Type B pancreatic cell (in vitro differentiated cells): Measurements from ENCODE around the gene PKIB. TPM values are rescaled to one million over a fixed set of nuclear protein-coding genes. Genes with fewer than 3 reads are reported as not detected.

ENCODE experiments used
- DNase-seq: peaks from one replicate; pipeline ENCODE4 v3.0.0; 2021; ENCODE audit warnings: mixed read lengths; ENCODE audit not compliant: unreplicated experiment; ENCODE audit errors: extremely low spot score
- H3K27ac Mint-ChIP-seq: 2 replicates; pipeline ENCODE4 v1.8.0; 2021; ENCODE audit warnings: mild to moderate bottlenecking, mixed read lengths
- H3K27me3 Mint-ChIP-seq: 2 replicates; pipeline ENCODE4 v1.8.0; 2021; ENCODE audit warnings: mixed read lengths
- H3K36me3 Mint-ChIP-seq: 2 replicates; pipeline ENCODE4 v1.8.0; 2021; ENCODE audit warnings: mixed read lengths
- H3K4me1 Mint-ChIP-seq: one replicate; pipeline ENCODE4 v1.8.0; 2021; ENCODE audit warnings: mixed read lengths; ENCODE audit not compliant: unreplicated experiment
- H3K4me3 Mint-ChIP-seq: 2 replicates; pipeline ENCODE4 v1.8.0; 2021; ENCODE audit warnings: mild to moderate bottlenecking, mixed read lengths
- H3K9me3 Mint-ChIP-seq: 2 replicates; pipeline ENCODE4 v1.8.0; 2021; ENCODE audit warnings: mixed read lengths
- total RNA-seq: library from RNA; stranded (reverse); gene quantifications from 2 replicates; pipeline ENCODE4 v1.2.1, GENCODE V29; 2021; ENCODE audit warnings: low replicate concordance
- TF ChIP-seq, protein P1 (sequence below): fragments of 200-600 bp; sonication (generic); conservative IDR thresholded peaks from 2 replicates; pipeline ENCODE4 v1.5.0; 2021; ENCODE audit warnings: antibody characterized with exemption, mild to moderate bottlenecking

PKIB gene
- total RNA-seq, 1 donor from 2014 or later: 31.7 TPM

DNA sequence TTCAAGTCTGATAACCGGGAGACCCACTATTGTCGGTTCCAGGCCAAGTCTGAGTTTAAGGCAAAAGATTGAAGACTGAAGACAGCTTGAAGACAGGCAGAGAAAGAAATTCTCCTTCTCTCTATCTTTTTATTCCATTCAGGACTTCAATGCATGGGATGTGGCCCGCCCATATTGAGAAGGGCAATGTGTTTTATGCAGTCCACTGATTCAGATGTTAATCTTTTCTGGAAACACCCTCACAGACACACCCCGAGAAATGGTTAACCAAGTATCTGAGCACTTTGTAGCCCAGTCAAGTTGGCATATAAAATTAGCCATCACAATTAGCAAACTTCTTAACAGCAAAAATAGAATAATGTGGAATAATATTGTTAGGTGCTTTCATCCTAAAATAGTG lies 93.9 kb downstream of the PKIB start:
- no peaks in the 10 kb centered on the region for H3K27me3 Mint-ChIP-seq
- TF ChIP-seq, protein P1, sequence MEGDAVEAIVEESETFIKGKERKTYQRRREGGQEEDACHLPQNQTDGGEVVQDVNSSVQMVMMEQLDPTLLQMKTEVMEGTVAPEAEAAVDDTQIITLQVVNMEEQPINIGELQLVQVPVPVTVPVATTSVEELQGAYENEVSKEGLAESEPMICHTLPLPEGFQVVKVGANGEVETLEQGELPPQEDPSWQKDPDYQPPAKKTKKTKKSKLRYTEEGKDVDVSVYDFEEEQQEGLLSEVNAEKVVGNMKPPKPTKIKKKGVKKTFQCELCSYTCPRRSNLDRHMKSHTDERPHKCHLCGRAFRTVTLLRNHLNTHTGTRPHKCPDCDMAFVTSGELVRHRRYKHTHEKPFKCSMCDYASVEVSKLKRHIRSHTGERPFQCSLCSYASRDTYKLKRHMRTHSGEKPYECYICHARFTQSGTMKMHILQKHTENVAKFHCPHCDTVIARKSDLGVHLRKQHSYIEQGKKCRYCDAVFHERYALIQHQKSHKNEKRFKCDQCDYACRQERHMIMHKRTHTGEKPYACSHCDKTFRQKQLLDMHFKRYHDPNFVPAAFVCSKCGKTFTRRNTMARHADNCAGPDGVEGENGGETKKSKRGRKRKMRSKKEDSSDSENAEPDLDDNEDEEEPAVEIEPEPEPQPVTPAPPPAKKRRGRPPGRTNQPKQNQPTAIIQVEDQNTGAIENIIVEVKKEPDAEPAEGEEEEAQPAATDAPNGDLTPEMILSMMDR: no peak
- H3K36me3 Mint-ChIP-seq: no peaks in the 10 kb centered on the region
- H3K4me3 Mint-ChIP-seq: no peak overlapping the region
- H3K9me3 Mint-ChIP-seq: no peaks in the 10 kb centered on the region
- no peak for DNase-seq
- H3K27ac Mint-ChIP-seq: no peak overlapping the region
- H3K4me1 Mint-ChIP-seq: no peaks in the 10 kb centered on the region

DNA sequence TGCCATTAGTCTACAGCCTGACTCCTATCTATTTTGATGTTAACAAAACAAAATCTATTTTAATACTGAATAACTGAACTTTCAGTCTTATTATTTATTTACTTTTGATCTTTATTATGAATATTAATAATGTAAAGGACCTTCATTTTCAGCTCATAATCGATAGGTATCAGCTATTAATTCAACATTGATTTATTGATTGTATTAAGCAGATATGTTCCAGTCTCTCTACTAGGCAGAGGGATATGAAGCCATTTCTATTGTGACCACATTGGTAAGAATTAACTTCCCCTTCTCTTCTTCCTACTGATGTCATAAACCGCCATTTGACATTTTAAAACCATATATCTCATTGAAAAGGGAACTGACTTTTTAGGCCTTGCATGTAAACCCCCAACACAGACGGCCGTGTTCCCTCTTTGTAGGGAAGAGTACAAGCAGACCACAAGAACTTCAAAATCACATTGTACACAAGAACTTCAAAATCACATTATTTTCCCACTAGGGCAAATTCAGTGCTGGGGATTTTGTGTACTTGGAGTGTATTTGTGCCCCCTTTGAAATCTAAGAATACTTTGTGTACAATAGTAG lies 99.8 kb downstream of the PKIB start:
- no peak for DNase-seq
- H3K4me3 Mint-ChIP-seq: no peak overlapping the region
- no peaks in the 10 kb centered on the region for H3K27me3 Mint-ChIP-seq
- TF ChIP-seq, protein P1: no peak
- no peaks in the 10 kb centered on the region for H3K36me3 Mint-ChIP-seq
- no peak overlapping the region for H3K27ac Mint-ChIP-seq
- no peaks in the 10 kb centered on the region for H3K9me3 Mint-ChIP-seq
- H3K4me1 Mint-ChIP-seq: peaks cover 11% of the 10 kb centered on the region

DNA sequence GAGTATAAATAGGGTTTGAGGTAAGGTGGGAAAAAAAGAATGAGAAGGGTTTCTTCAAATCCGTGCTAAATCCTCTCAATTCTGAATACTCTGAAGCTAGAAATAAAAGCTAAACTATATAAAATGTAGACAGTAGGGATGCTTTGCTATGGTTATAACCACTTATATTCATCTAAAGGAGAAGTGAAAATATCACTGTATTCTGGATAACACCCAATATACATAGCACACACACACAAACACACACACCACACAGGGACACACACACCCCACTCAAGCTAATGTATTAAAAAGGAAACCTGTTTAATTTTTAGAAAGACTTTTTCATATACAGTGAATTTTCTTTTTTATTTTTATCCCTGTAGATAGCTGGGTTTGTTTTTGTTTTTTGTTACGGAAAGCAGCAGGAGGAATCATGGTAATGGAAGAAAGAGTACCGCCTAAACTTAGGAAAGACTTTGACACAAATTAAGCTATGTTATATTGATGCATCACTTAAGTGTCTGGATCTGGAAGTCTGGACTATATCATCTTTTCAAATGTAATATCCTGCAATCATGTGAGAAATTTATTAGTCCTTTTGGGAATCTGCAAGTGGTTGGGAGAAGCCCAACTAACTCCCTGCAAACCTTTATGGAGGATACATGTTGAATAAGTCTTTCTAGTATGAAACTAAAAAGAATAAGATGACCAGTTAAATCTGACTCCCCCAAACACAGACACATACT lies 100.9 kb downstream of the PKIB start:
- Mint-ChIP-seq H3K4me1 (peaks cover 11% of the 10 kb centered on the region), H3K36me3 (no peaks in the 10 kb centered on the region), H3K27ac (no peak overlapping the region), H3K9me3 (no peaks in the 10 kb centered on the region), H3K27me3 (no peaks in the 10 kb centered on the region), H3K4me3 (no peak overlapping the region)
- no peak for DNase-seq
- TF ChIP-seq, protein P1: no peak

DNA sequence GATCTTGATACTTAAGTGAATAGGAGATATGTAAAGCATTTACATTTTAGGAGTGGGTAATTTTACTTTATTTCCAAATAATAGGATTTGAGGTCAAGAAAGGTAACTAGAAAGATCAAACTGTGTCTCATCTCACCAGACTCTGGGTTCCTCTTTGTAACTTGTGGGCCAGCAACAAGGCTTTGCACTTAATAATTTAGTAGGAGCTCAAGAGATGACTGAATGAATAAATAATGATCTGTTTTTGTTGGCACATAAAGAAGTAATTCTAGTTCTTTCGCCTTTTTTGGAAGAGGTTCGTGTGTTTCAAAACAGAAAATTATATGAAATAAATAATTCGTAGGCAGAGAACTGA lies 101.9 kb downstream of the PKIB start:
- H3K9me3 Mint-ChIP-seq: no peaks in the 10 kb centered on the region
- H3K36me3 Mint-ChIP-seq: no peaks in the 10 kb centered on the region
- TF ChIP-seq, protein P1: no peak
- no peak for DNase-seq
- H3K27me3 Mint-ChIP-seq: no peaks in the 10 kb centered on the region
- no peak overlapping the region for H3K27ac Mint-ChIP-seq
- H3K4me1 Mint-ChIP-seq: peaks cover 11% of the 10 kb centered on the region
- H3K4me3 Mint-ChIP-seq: no peak overlapping the region

DNA sequence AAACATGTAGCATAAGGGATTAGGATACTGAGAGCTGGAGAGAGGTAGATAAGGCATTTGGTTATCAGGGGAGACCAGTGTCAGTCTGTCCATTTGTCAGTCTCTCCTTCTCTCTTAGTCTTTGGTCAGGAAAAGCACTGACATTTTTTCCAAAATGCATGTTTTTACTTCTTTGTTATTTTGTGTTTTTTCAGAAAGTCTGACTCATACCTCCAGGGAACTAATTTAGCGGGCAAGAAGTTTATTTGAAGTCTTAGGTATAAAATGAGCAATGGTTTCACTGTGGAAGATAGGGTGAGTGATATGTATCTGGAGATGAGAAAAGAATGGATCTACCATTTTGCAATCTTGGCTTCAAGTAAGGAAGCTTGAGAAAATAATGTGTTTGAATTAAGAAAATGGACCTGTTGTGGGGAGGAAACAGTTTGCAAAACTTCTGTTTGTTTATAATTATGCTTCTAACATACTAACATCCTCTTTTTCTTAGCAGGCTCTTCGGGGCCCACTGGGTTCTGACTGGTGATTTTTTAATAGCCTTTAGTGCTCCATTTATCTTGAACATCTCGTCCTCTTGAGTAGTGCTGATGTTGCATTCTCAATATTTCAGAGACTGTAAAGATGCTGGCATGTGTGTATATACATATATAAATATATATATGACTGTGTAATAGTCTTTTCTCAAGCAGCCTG lies 102.4 kb downstream of the PKIB start:
- no peak for DNase-seq
- H3K27me3 Mint-ChIP-seq: no peaks in the 10 kb centered on the region
- H3K27ac Mint-ChIP-seq: no peak overlapping the region
- H3K36me3 Mint-ChIP-seq: no peaks in the 10 kb centered on the region
- no peaks in the 10 kb centered on the region for H3K9me3 Mint-ChIP-seq
- H3K4me1 Mint-ChIP-seq: peaks cover 11% of the 10 kb centered on the region
- no peak overlapping the region for H3K4me3 Mint-ChIP-seq
- TF ChIP-seq, protein P1: no peak
